Esophagus muscularis mucosa (tissue), 4 donors: ENCODE data around the gene NTRK2. TPM values are rescaled to one million over a fixed set of nuclear protein-coding genes. Genes with fewer than 3 reads are reported as not detected.

Source experiments
- DNase-seq: peaks from one replicate; pipeline ENCODE4 v3.0.0-alpha.2; 2017; ENCODE audit errors: extremely low spot score
- H3K27ac ChIP-seq, 4 donors: fragments of 200-600 bp; sonication (generic); replicated peaks in 1 of 4; 1 replicate in 3 of 4; 2 replicates in 1 of 4; pipeline ENCODE4 v1.5.1; 2016 to 2019; ENCODE audit warnings: mild to moderate bottlenecking in 1 of 4
- H3K27me3 ChIP-seq, 4 donors: fragments of 200-600 bp; sonication (generic); one replicate each; pipeline versions ENCODE4 v1.5.1 to v1.6.0; 2016 to 2019
- H3K36me3 ChIP-seq, 4 donors: fragments of 200-600 bp; sonication (generic); one replicate each; pipeline ENCODE4 v1.5.1; 2016 to 2019
- H3K4me1 ChIP-seq, 4 donors: fragments of 200-600 bp; sonication (generic); one replicate each; pipeline ENCODE4 v1.5.1; 2016 to 2019
- H3K4me3 ChIP-seq, 4 donors: fragments of 200-600 bp; sonication (generic); 1 replicate in 2 of 4; 2 replicates in 2 of 4; pipeline ENCODE4 v1.5.1; 2016 to 2019; ENCODE audit warnings: mild to moderate bottlenecking in 4 of 4, moderate library complexity in 1 of 4
- H3K9me3 ChIP-seq, 4 donors: fragments of 200-600 bp; sonication (generic); 1 replicate in 3 of 4; 2 replicates in 1 of 4; pipeline ENCODE4 v1.5.1; 2016 to 2019
- EP300 ChIP-seq: sonication (generic); formaldehyde crosslinking; IDR thresholded peaks from one replicate; pipeline ENCODE4 v1.6.1; 2017; ENCODE audit warnings: antibody characterized with exemption
- POLR2A ChIP-seq: fragments of 450-650 bp; IDR thresholded peaks from one replicate; pipeline ENCODE4 v1.6.1; 2017; ENCODE audit warnings: antibody characterized with exemption, moderate library complexity, mild to moderate bottlenecking, low read depth
- POLR2AphosphoS5 ChIP-seq, 2 donors: sonication (generic); formaldehyde crosslinking; IDR thresholded peaks; one replicate each; pipeline ENCODE4 v1.6.1; 2017; ENCODE audit warnings: antibody characterized with exemption in 2 of 2
- WGBS: methylation state at CpG from one replicate; pipeline ENCODE4 v1.1.5; 2018; 5-methylcytosine and 5-hydroxymethylcytosine counted together
- intact Hi-C: fragments of 100-400 bp; cut with DNase I; formaldehyde crosslinking; loops from one replicate; pipeline ENCODE4 v1.15.1; 2023
- total RNA-seq, 4 donors: library from RNA; depleted of rRNA; stranded (reverse); fragments of >200 nt; gene quantifications; one replicate each; pipeline versions ENCODE4 v1.1.0 to v1.2.1, GENCODE V29; 2016
- TF ChIP-seq, protein P1 (sequence below), 3 experiments: fragments of 200-600 bp in 2 of 3; fragments of 450-650 bp in 1 of 3; sonication (generic) in 2 of 3; IDR thresholded peaks; one replicate each; pipeline ENCODE4 v1.5.1; 2017 to 2019; ENCODE audit warnings: antibody characterized with exemption in 3 of 3, mild to moderate bottlenecking in 2 of 3, moderate library complexity in 1 of 3

The NTRK2 gene
- total RNA-seq, 4 donors from 2014 or later = 1.2 to 6.3 (median 5.5) TPM

DNA sequence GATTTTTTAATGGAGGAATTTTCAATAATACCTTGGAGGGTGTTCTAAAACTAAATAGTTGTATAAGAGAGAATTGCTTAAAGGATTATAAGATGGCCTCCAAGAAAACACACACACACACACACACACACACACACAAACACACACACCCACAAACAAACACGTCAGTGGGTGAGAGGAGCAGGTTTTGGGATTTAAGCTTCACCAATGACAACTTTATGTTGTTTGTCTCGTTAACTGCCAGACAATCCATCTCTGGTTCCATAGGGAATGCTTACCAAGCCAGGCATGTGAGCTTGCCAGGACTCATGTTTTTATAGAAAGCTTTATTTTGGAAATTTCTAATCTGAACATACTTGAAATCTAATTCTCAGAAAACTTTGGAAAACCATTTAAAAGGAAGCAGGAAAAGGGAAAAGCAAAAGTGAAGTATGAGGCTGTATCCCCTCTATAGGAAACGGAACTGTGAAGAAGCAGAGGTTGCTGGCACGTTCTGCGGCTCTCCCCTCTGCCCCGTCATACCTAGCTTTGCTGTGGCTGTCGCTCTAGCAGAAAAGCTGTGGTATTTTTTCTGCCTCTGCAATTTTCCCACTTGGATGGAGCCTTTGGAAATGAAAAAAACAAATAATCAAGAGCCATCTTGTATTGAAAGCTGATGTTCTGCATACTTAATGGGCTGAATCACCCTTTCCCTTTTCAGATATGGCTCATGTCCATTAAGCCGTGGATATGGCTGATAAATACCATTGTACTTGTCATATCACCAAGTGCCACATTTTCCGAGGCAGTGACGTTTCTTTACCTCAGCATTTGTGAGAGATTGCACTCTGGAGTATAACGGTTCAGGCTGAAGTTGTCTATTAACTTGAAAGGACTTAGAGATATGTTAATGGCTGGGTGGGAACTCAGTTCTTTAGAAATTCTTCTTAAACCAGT lies 112.7 kb downstream of the NTRK2 start:
- no peaks in the 10 kb centered on the region for H3K4me1 ChIP-seq
- intact Hi-C loops = no loop called here
- H3K27me3 ChIP-seq = no peaks in the 10 kb centered on the region
- 77% methylated on average over 11 of the region's 11 CpGs for WGBS
- no peaks in the 10 kb centered on the region for H3K9me3 ChIP-seq
- no peak overlapping the region for H3K27ac ChIP-seq
- H3K4me3 ChIP-seq = no peak overlapping the region
- H3K36me3 ChIP-seq = no peaks in the 10 kb centered on the region
- no peak for DNase-seq
- TF ChIP-seq POLR2AphosphoS5 (IDR thresholded peaks at IDR 0.05) (no peak), POLR2A (no peak), EP300 (no peak)
- TF ChIP-seq, protein P1, sequence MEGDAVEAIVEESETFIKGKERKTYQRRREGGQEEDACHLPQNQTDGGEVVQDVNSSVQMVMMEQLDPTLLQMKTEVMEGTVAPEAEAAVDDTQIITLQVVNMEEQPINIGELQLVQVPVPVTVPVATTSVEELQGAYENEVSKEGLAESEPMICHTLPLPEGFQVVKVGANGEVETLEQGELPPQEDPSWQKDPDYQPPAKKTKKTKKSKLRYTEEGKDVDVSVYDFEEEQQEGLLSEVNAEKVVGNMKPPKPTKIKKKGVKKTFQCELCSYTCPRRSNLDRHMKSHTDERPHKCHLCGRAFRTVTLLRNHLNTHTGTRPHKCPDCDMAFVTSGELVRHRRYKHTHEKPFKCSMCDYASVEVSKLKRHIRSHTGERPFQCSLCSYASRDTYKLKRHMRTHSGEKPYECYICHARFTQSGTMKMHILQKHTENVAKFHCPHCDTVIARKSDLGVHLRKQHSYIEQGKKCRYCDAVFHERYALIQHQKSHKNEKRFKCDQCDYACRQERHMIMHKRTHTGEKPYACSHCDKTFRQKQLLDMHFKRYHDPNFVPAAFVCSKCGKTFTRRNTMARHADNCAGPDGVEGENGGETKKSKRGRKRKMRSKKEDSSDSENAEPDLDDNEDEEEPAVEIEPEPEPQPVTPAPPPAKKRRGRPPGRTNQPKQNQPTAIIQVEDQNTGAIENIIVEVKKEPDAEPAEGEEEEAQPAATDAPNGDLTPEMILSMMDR (IDR thresholded peaks at IDR 0.05) = no peak

DNA sequence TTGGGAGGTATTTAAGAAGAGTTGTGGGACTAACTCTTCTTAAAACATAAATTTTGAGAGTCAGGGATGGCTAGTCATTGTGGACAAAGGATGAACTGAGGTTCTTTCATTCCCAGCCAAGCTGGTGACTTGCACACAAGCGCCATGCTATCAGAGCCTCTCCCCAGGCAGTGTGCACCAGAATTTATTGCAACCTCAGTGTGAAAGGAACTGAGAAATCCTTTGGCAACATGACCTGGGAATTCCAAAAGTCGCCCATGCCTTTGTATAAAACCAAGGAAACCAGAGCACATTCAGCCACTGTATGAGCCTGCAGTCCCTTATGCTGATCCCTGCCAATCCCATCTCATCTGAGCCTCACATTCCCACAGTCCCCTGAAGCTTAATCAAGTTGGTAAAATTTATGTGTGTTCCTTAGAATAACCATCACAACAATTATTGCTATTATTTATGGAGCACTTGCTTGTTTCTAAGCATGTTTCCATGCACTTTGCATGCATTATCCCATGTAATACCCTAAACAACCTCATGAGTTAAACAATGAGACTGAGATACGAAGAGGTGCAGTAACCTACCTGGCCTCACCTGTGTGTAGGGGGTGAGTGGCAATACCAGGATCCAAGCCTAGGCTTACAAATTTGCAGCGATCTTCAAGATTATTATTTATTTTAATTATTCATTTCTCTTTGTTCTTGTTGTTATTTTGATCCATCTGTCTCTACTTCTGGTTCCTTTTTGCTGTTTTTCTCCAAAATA lies 116.4 kb downstream of the NTRK2 start:
- intact Hi-C loops = no loop called here
- H3K27me3 ChIP-seq = no peaks in the 10 kb centered on the region
- DNase-seq = no peak
- H3K27ac ChIP-seq = no peak overlapping the region
- H3K36me3 ChIP-seq = no peaks in the 10 kb centered on the region
- no peaks in the 10 kb centered on the region for H3K4me1 ChIP-seq
- H3K9me3 ChIP-seq = no peaks in the 10 kb centered on the region
- 91% methylated on average over 4 of the region's 4 CpGs for WGBS
- H3K4me3 ChIP-seq = no peak overlapping the region
- TF ChIP-seq POLR2A (no peak), POLR2AphosphoS5 (IDR thresholded peaks at IDR 0.05) (no peak), EP300 (no peak)
- TF ChIP-seq, protein P1 (IDR thresholded peaks at IDR 0.05) = no peak

GRCh38 chr9:84788803-84789462 lies 119.4 kb downstream of the NTRK2 start:
- intact Hi-C loops = no loop called here
- WGBS = 87% methylated on average over 5 of the region's 5 CpGs
- H3K36me3 ChIP-seq = no peaks in the 10 kb centered on the region
- no peak overlapping the region for H3K27ac ChIP-seq
- no peaks in the 10 kb centered on the region for H3K27me3 ChIP-seq
- H3K4me3 ChIP-seq = no peak overlapping the region
- DNase-seq = no peak
- TF ChIP-seq POLR2AphosphoS5 (IDR thresholded peaks at IDR 0.05) (no peak), POLR2A (no peak), EP300 (no peak)
- TF ChIP-seq, protein P1 (IDR thresholded peaks at IDR 0.05) = no peak
- H3K4me1 ChIP-seq = no peaks in the 10 kb centered on the region
- H3K9me3 ChIP-seq = no peaks in the 10 kb centered on the region

- Histone ChIP-seq H3K9me3 (no peaks in the 10 kb centered on the region), H3K27ac (no peak overlapping the region), H3K4me1 (no peaks in the 10 kb centered on the region), H3K4me3 (no peak overlapping the region), H3K36me3 (no peaks in the 10 kb centered on the region), H3K27me3 (no peaks in the 10 kb centered on the region)
- intact Hi-C loops = no loop called here
- WGBS = 87% methylated on average over 5 of the region's 5 CpGs
- no peak for DNase-seq
- TF ChIP-seq, protein P1 (IDR thresholded peaks at IDR 0.05) = no peak
- no peak for TF ChIP-seq POLR2AphosphoS5 (IDR thresholded peaks at IDR 0.05)
- TF ChIP-seq EP300 = no peak
- TF ChIP-seq POLR2A = no peak
Observed at GRCh38 chr9:84789463-84789830, 119.9 kb downstream of the NTRK2 start.
